GM12874 (cell line): ENCODE measurements around the gene DUSP9.

Experiments
- TF ChIP-seq, protein P1 (sequence below): IDR thresholded peaks from 2 replicates; pipeline ENCODE4 v1.5.1; 2011; ENCODE audit warnings: low read depth, mild to moderate bottlenecking, control low read depth, low read length, moderate library complexity; ENCODE audit not compliant: insufficient read depth

DUSP9 gene

DNA sequence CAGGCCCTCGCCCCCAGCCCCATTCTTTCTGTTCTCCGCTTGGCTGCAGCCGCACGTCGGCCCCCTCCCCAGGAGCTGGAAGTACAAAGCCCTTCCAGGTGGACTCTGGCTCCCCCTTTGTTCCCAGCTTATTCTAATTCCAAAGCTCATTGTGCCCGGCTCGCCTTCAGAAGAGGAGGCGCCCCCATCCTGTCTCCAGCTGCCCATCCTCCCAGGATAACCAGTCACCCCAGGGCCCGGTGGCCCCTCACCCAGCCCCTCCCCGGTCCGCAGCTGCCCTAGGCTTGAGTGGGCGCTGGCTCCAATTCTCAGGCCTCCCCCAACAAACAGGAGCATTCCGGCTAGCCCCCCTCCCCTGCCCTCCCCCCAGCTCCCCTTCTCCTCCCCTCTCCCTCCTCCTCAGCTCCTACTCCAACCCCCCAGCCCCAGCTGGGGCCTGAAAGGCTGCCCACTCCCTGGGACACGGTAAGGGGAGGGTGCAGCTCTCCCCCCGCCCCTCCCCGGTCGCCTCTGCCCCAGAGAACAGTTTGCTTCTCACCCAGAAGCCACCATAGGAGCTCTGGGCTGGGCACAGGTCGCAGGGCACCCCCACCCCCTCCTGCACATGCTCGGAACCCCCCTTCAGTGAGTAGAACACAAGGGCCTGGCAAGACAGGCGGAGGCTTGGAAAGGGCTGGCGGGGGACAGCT is 37.6 kb downstream of the DUSP9 start:
- TF ChIP-seq, protein P1, sequence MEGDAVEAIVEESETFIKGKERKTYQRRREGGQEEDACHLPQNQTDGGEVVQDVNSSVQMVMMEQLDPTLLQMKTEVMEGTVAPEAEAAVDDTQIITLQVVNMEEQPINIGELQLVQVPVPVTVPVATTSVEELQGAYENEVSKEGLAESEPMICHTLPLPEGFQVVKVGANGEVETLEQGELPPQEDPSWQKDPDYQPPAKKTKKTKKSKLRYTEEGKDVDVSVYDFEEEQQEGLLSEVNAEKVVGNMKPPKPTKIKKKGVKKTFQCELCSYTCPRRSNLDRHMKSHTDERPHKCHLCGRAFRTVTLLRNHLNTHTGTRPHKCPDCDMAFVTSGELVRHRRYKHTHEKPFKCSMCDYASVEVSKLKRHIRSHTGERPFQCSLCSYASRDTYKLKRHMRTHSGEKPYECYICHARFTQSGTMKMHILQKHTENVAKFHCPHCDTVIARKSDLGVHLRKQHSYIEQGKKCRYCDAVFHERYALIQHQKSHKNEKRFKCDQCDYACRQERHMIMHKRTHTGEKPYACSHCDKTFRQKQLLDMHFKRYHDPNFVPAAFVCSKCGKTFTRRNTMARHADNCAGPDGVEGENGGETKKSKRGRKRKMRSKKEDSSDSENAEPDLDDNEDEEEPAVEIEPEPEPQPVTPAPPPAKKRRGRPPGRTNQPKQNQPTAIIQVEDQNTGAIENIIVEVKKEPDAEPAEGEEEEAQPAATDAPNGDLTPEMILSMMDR, result no peak

DNA sequence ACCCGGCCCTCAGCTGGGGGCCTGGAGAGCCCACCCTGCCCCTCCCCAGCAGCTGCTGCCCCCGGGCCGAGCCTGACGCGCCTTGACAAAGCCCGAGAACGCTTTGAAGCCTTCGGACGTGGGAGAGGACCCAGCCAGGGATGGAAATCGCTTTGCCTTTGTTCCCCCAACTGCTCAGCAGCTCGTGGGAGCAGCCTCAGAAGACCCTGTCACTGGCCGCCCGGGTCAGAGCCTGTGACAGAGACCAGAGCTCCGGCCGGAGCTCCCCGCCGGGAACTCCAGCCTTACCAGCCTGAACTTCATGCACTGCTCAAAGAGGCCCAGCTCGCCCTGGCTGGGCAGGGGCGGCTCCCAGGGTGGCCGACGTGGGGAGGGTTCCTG is 38.1 kb downstream of the DUSP9 start:
- TF ChIP-seq, protein P1, result no peak

DNA sequence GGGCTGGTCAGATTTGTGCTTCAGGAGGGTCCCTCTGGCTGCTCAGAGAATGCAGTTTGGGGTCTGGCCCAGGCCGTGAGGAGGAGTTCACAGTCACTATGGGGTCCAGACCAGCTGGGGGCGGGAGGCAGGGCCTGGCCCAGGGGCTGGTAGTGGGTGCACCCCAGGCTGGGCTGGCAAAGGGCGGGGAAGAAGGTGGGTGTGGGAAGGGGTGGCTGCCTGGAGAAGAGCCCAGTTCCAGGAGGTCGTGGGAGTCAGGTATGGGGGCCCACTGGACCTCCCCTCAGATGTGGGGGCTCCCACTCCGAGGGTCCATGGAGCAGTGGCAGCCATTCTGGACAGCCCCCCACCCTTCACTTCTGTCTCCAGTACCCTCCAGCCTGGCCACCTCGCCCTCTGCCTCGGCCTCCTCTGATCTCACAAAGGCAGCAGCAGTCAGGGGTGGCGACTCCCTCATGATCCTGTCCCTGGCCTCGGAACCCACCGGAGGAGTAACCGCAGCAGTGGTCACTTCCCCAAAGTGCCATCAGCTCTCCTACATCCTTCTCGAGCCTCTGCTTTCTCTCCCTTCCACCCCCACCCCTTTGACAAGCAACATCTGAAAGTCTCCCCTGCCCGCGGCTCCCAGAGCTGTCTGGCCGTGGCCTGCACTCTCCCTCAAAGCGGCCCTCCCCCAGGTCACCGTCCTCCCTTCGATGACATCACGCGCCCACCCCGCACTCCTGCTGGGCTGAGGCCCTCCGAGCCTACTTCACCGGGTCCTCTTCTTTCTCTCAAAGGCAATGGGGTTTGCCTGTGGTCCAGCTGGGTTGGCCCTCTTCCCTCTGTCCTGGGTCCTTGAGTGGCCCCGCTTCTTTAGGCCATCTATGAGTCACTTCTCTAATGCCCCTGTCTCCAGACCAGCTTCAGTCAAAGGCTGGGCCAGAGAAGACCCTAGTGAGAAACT is 39.0 kb downstream of the DUSP9 start:
- TF ChIP-seq, protein P1, result no peak

DNA sequence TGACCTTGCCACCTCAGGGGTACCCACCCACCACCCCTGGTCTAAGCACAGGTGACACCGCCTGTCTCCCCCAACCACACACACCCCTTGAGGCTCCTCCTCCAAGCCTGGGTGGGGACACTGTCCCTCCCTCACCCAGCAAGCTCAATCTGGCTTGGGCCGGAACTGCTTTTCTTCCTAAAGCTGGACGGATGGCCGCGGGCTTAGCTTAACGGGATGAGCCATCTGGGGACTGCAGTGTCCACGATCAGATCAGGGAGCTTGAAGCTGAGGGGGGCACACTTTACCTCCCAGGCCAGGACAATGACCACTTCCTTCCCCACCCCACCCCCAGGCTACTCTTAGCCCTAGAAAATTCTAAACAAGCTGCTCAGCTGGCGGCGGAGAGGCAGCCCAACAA is 39.7 kb downstream of the DUSP9 start:
- TF ChIP-seq, protein P1, result no peak

DNA sequence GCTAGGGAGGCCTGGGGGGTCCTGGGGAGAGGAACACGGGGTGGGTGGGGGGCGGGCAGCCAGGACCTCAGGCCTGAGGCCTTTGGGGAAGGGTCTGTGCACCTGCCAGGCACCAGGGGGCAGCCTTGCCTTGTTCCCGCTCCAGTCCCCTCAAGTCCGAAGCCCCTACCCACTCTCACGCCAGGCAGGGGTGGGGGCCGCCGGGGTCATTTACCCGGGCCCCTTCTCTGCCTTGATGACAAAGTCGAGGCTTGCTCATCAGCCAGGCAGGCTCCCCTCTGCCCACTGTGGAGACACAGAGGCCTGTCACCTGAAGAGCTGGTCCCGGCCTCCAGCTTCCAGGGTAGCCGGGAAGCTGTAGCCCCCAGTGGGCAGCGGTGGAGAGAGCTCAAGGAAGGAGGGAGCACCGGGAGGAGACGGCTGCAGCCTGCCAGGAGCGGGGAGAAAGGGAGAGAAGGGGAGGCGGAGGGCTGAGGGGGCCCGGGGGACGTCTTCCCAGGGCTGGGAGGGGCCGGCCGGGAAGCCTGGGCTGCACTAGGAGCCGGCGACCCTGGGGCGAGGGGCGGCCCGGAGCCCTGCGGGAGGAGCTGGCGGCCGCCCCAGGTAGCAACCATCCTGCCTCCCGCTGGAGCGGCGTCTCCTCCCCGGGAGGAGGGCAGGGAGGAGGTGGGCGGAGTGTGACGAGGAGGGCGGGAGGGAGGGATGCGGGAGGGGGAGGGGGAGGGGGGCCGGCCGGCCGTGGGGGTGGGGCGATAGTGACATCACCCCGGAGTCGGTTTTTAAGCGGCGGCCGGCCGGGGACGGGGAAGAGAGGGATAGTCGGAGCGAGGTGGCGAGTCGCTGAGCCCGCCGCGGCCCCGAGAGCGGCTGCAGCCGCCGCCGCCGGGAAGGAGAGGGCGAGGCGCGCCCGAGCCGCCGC is 40.4 kb downstream of the DUSP9 start, which contains the start of gene SLC6A8:
SLC6A8 (plus strand) TSS at position 806 of the 919 bp plus-strand sequence. CDS start 649 bp downstream, outside the sequence.
- TF ChIP-seq, protein P1, result peak; percentile 57

DNA sequence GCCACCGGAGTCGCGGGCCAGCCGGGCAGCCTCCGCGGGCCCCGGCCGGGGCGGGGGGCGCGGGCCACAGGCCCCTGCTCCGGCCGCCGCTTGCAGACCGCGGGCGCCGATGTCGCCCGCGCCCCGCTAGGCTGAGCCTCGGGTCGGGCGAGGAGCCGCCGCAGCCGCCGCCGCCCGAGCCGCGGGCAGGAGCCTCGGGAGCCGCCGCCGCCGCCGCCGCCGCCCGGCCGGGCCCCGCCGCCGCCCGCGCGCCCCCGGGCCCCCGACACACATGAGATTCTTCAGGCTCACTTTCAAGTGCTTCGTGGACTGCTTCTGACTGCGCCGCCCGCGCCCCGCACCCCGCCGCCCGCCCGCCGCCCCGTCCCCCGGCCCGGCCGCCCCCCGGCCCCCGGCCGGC is 41.1 kb downstream of the DUSP9 start:
- TF ChIP-seq, protein P1, result no peak
